ENCODE measurements around the gene CTAGE1. TPM values are rescaled to one million over a fixed set of nuclear protein-coding genes. Genes with fewer than 3 reads are reported as not detected.
"Not testable (repeated sequence)": the region's sequence is repeated elsewhere in the genome, so short reads cannot be mapped to it uniquely, and the experiment has no call there.

CTAGE1 gene
- total RNA-seq, 1 donor from 2014 or later: not detected

DNA sequence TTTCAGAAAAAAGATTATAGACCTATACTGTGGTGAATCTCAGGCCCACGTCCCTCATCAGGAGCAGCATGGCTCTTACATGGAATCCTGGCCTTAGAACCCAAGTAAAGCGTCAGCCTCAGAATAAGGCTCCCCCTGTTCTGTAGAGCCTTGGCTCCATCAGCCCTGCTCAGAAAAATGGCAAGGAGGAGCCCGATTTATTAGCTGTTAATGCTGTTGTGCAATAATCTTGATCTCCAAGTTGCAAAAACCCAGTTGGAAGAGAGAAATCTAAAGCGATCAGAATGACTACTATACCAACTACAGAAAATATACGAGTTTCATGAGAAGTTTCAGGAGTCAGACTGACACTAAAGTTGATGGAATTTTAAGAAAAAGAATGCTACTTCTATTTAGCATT lies 35.6 kb upstream of the CTAGE1 start:
- H3K27me3 Mint-ChIP-seq (ENCODE audit: insufficient read depth, low read depth): peaks cover 2% of the 10 kb centered on the region
- Histone ChIP-seq H3K27ac (no peak overlapping the region), H2AFZ (replicated peaks) (no peak overlapping the region), H3K4me2 (no peak overlapping the region), H3F3A (ENCODE audit: low read depth) (peaks cover 3% of the 10 kb centered on the region), H3K36me3 (no peaks in the 10 kb centered on the region), H3K4me1 (peaks cover 15% of the 10 kb centered on the region), H3K79me2 (ENCODE audit: low read depth) (no peaks in the 10 kb centered on the region), H3K9me3 (ENCODE audit: low read depth) (no peaks in the 10 kb centered on the region), H3K4me3 (no peak overlapping the region), H3K27me3 (no peaks in the 10 kb centered on the region), H3K9ac (no peak overlapping the region), H4K20me1 (ENCODE audit: low read depth) (no peaks in the 10 kb centered on the region)
- no peak overlapping the region for H3K4me3 Mint-ChIP-seq
- no peaks in the 10 kb centered on the region for H3K36me3 Mint-ChIP-seq
- peaks cover 30% of the 10 kb centered on the region for H3K9me3 Mint-ChIP-seq
- H3K4me1 Mint-ChIP-seq: peaks cover 25% of the 10 kb centered on the region
- TF ChIP-seq EZH2 (IDR thresholded peaks at IDR 0.05): no peak
- TF ChIP-seq EZH2phosphoT487 (IDR thresholded peaks at IDR 0.05): no peak
- TF ChIP-seq, protein P1, sequence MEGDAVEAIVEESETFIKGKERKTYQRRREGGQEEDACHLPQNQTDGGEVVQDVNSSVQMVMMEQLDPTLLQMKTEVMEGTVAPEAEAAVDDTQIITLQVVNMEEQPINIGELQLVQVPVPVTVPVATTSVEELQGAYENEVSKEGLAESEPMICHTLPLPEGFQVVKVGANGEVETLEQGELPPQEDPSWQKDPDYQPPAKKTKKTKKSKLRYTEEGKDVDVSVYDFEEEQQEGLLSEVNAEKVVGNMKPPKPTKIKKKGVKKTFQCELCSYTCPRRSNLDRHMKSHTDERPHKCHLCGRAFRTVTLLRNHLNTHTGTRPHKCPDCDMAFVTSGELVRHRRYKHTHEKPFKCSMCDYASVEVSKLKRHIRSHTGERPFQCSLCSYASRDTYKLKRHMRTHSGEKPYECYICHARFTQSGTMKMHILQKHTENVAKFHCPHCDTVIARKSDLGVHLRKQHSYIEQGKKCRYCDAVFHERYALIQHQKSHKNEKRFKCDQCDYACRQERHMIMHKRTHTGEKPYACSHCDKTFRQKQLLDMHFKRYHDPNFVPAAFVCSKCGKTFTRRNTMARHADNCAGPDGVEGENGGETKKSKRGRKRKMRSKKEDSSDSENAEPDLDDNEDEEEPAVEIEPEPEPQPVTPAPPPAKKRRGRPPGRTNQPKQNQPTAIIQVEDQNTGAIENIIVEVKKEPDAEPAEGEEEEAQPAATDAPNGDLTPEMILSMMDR (IDR thresholded peaks at IDR 0.05): no peak
- no peak overlapping the region for H3K27ac Mint-ChIP-seq
- DNase-seq (ENCODE audit: low spot score): no peak

DNA sequence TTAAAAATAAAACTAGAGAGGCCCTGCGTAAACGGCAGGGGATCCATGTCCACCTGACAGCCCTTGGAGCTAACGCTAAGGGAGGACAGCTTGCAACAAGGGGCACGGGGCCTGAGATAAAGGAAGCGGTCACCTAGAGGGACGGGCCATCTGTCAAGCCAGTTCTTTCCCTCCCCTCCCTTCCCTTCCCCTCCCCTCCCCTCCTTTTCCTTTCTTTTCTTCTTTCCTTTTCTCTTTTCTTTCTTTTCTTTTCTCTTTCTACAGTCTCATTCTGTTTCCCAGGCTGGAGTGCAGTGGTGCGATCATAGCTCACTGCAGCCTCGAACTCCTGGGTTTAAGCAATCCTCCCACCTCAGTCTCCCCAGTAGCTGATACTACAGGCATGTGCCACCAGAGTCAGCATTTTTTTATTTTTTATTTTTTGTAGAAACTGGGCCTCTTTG lies 34.5 kb upstream of the CTAGE1 start:
- Histone ChIP-seq H3K27ac (no peak overlapping the region), H3K9me3 (ENCODE audit: low read depth) (no peaks in the 10 kb centered on the region), H3K79me2 (ENCODE audit: low read depth) (no peaks in the 10 kb centered on the region), H3K9ac (no peak overlapping the region), H3K4me1 (peaks cover 12% of the 10 kb centered on the region), H2AFZ (replicated peaks) (no peak overlapping the region), H3F3A (ENCODE audit: low read depth) (peaks cover 3% of the 10 kb centered on the region), H4K20me1 (ENCODE audit: low read depth) (no peaks in the 10 kb centered on the region), H3K36me3 (no peaks in the 10 kb centered on the region), H3K27me3 (no peaks in the 10 kb centered on the region), H3K4me2 (no peak overlapping the region), H3K4me3 (no peak overlapping the region)
- Mint-ChIP-seq H3K9me3 (peaks cover 30% of the 10 kb centered on the region), H3K27ac (no peak overlapping the region), H3K4me1 (peaks cover 25% of the 10 kb centered on the region), H3K4me3 (no peak overlapping the region), H3K36me3 (no peaks in the 10 kb centered on the region), H3K27me3 (ENCODE audit: insufficient read depth, low read depth) (peaks cover 2% of the 10 kb centered on the region)
- TF ChIP-seq, protein P1 (IDR thresholded peaks at IDR 0.05): no peak
- no peak for TF ChIP-seq EZH2phosphoT487 (IDR thresholded peaks at IDR 0.05)
- no peak for TF ChIP-seq EZH2 (IDR thresholded peaks at IDR 0.05)
- no peak for DNase-seq (ENCODE audit: low spot score)

DNA sequence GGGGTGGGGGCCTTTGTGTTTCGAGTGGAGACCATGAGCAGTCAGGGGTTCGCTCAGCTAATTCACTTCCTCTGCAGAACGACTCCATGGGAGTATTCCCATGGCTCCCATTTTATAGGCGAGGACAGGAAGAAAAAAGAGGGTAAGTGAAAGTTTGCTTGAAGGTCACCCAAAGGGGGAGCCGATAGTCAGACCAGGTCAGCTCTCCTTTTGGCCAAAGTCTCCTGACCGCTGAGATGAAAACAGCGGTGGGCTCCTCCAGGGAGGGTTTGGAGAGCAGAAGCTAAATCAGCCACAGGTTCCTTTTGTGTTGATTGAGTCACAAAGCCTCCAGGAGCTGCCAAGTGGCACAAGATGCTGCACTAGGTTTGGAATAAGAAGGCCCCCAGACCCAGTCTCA lies 34.1 kb upstream of the CTAGE1 start:
- Histone ChIP-seq H4K20me1 (ENCODE audit: low read depth) (no peaks in the 10 kb centered on the region), H3K27ac (no peak overlapping the region), H2AFZ (replicated peaks) (peak overlapping the region; percentile 64), H3K4me3 (no peak overlapping the region), H3K27me3 (no peaks in the 10 kb centered on the region), H3K36me3 (no peaks in the 10 kb centered on the region), H3K9me3 (ENCODE audit: low read depth) (no peaks in the 10 kb centered on the region), H3K4me1 (peaks cover 8% of the 10 kb centered on the region), H3F3A (ENCODE audit: low read depth) (peaks cover 3% of the 10 kb centered on the region), H3K9ac (no peak overlapping the region), H3K79me2 (ENCODE audit: low read depth) (no peaks in the 10 kb centered on the region), H3K4me2 (no peak overlapping the region)
- Mint-ChIP-seq H3K9me3 (peaks cover 30% of the 10 kb centered on the region), H3K4me1 (peaks cover 25% of the 10 kb centered on the region), H3K4me3 (no peak overlapping the region), H3K27me3 (ENCODE audit: insufficient read depth, low read depth) (peaks cover 2% of the 10 kb centered on the region), H3K36me3 (no peaks in the 10 kb centered on the region), H3K27ac (no peak overlapping the region)
- DNase-seq (ENCODE audit: low spot score): peak; percentile 33
- TF ChIP-seq, protein P1 (IDR thresholded peaks at IDR 0.05): no peak

DNA sequence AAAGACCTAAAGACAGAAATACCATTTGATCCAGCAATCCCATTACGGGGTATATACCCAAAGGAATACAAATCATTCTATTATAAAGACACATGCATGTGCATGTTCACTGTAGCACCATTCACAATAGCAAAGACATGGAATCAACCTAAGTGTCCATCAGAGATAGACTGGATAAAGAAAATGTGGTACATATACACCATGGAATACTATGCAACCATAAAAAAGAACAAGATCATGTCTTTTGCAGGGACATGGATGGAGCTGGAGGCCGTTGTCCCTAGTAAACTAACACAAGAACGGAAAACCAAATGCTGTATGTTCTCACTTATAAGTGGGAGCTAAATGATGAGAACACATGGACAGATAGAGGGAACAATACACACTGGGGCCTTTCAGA lies 33.1 kb upstream of the CTAGE1 start:
- not testable (repeated sequence) for H3K4me2 ChIP-seq; H3K79me2 ChIP-seq (ENCODE audit: low read depth); H2AFZ ChIP-seq (replicated peaks); H3K36me3 ChIP-seq; H3K27ac Mint-ChIP-seq; H3K4me3 Mint-ChIP-seq; H3K27ac ChIP-seq; H3F3A ChIP-seq (ENCODE audit: low read depth); H3K4me1 ChIP-seq; H4K20me1 ChIP-seq (ENCODE audit: low read depth); DNase-seq (ENCODE audit: low spot score); H3K9me3 ChIP-seq (ENCODE audit: low read depth); H3K9ac ChIP-seq; H3K36me3 Mint-ChIP-seq; H3K4me3 ChIP-seq; H3K27me3 Mint-ChIP-seq (ENCODE audit: insufficient read depth, low read depth); H3K27me3 ChIP-seq
- H3K4me1 Mint-ChIP-seq: peaks cover 16% of the 10 kb centered on the region
- peaks cover 30% of the 10 kb centered on the region for H3K9me3 Mint-ChIP-seq

DNA sequence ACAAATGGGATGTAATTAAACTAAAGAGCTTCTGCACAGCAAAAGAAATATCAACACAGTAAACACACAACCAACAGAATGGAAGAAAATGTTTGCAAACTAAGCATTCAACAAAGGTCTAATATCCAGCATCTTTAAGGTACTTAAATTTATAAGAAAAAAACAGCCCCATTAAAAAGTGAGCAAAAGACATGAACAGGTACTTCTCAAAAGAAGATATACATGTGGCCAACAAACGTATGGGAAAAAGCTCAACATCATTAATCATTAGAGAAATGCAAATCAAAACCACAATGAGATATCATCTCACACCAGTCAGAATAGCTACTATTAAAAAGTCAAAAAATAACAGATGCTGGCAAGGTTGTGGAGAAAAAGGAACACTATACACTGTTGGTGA lies 32.6 kb upstream of the CTAGE1 start:
- not testable (repeated sequence) for H3K27ac Mint-ChIP-seq; H3K27ac ChIP-seq; H3K79me2 ChIP-seq (ENCODE audit: low read depth); H3K4me1 ChIP-seq; H3K4me2 ChIP-seq; H3K36me3 ChIP-seq; H3K36me3 Mint-ChIP-seq; H3K9me3 ChIP-seq (ENCODE audit: low read depth); H4K20me1 ChIP-seq (ENCODE audit: low read depth); H3K27me3 ChIP-seq; H3K9ac ChIP-seq; H3K4me3 Mint-ChIP-seq; H3K27me3 Mint-ChIP-seq (ENCODE audit: insufficient read depth, low read depth); H2AFZ ChIP-seq (replicated peaks); DNase-seq (ENCODE audit: low spot score); H3K4me3 ChIP-seq; H3F3A ChIP-seq (ENCODE audit: low read depth)
- Mint-ChIP-seq H3K9me3 (peaks cover 30% of the 10 kb centered on the region), H3K4me1 (peaks cover 14% of the 10 kb centered on the region)

DNA sequence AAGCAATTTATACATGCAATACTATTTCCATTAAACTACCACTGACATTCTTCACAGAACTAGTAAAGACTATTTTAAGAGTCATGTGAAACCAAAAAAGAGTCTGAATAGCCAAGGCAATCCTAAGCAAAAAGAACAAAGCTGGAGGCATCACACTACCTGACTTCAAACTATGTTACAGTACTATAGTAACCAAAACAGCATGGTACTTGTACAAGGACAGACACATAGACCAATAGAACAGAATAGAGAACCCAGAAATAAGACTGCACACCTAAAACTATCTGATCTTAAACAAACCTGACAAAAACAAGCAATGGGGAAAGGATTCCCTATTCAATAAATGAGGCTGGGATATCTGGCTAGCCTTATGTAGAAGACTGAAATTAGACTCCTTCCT lies 32.0 kb upstream of the CTAGE1 start:
- H3K4me1 ChIP-seq; H3K79me2 ChIP-seq (ENCODE audit: low read depth); H3K9me3 ChIP-seq (ENCODE audit: low read depth); H3K36me3 ChIP-seq; H3K27ac ChIP-seq; H3K4me1 Mint-ChIP-seq; H3F3A ChIP-seq (ENCODE audit: low read depth); H3K36me3 Mint-ChIP-seq; H3K4me3 ChIP-seq; H3K27ac Mint-ChIP-seq; H3K4me3 Mint-ChIP-seq; H3K9ac ChIP-seq; H4K20me1 ChIP-seq (ENCODE audit: low read depth); DNase-seq (ENCODE audit: low spot score); H3K27me3 ChIP-seq; H3K27me3 Mint-ChIP-seq (ENCODE audit: insufficient read depth, low read depth); H3K4me2 ChIP-seq; H2AFZ ChIP-seq (replicated peaks): not testable (repeated sequence)
- H3K9me3 Mint-ChIP-seq: peaks cover 30% of the 10 kb centered on the region
